H1 (cell line): ENCODE measurements around the gene C11orf42. TPM values are rescaled to one million over a fixed set of nuclear protein-coding genes. Genes with fewer than 3 reads are reported as not detected.
A peak's percentile ranks its signal among the peaks of the same experiment; 100 is the strongest.

Source experiments
- CTCF ChIA-PET: fragments of 300-600 bp; sonication (Branson Sonifier 250); formaldehyde crosslinking; loops from one replicate; lab custom pipeline; 2021; ENCODE audit not compliant: partially characterized antibody; lab: Charles Lee
- POLR2A ChIA-PET: fragments of 300-600 bp; sonication (Branson Sonifier 250); formaldehyde crosslinking; loops from one replicate; lab custom pipeline; 2021; ENCODE audit warnings: inconsistent platforms; ENCODE audit not compliant: partially characterized antibody; lab: Charles Lee
- DNase-seq, 2 experiments: peaks; one replicate each; pipeline versions ENCODE4 v3.0.0 to v3.0.0-alpha.2; 2010 to 2022; ENCODE audit warnings: low spot score in 2 of 2, low read depth in 1 of 2, mixed read lengths in 1 of 2
- FAIRE-seq: peaks from 2 replicates; lab custom pipeline; 2011; peaks lifted over from hg19 to GRCh38; lab: Jason Lieb, UNC
- H2AFZ ChIP-seq: 2 replicates; pipeline ENCODE4 v1.8.1; 2012; ENCODE audit warnings: low read length, inconsistent platforms
- H2AK5ac ChIP-seq: 2 replicates; pipeline ENCODE4 v1.6.1; 2013; ENCODE audit warnings: low read depth, low read length
- H2BK120ac ChIP-seq: replicated peaks from 2 replicates; pipeline ENCODE3; 2013; ENCODE audit warnings: low read depth, low read length, inconsistent platforms
- H2BK12ac ChIP-seq: 2 replicates; pipeline ENCODE4 v1.6.1; 2013; ENCODE audit warnings: low read depth, low read length
- H2BK15ac ChIP-seq: 2 replicates; pipeline ENCODE4 v1.6.1; 2013; ENCODE audit warnings: low read length
- H2BK20ac ChIP-seq: 2 replicates; pipeline ENCODE4 v1.6.1; 2013; ENCODE audit warnings: low read length
- H2BK5ac ChIP-seq: 2 replicates; pipeline ENCODE4 v1.6.1; 2013; ENCODE audit warnings: low read depth, low read length
- H3K14ac ChIP-seq: 2 replicates; pipeline ENCODE4 v1.6.1; 2013; ENCODE audit warnings: inconsistent platforms; ENCODE audit not compliant: insufficient read length
- H3K18ac ChIP-seq: 2 replicates; pipeline ENCODE4 v1.6.1; 2013; ENCODE audit warnings: low read length; ENCODE audit errors: extremely low read depth
- H3K23ac ChIP-seq: 2 replicates; pipeline ENCODE4 v1.6.1; 2013; ENCODE audit warnings: inconsistent platforms; ENCODE audit not compliant: insufficient read length
- H3K23me2 ChIP-seq: 2 replicates; pipeline ENCODE4 v1.6.1; 2013; ENCODE audit warnings: low read depth, low read length
- H3K27ac ChIP-seq: 2 replicates; pipeline ENCODE4 v1.6.1; 2011; ENCODE audit warnings: low read depth, low read length, inconsistent platforms
- H3K27me3 ChIP-seq, 4 experiments: replicated peaks in 1 of 4; 1 replicate in 1 of 4; 2 replicates in 3 of 4; pipeline versions ENCODE4 v1.6.1 to v1.8.1; 2011 to 2013; ENCODE audit warnings: low read length in 3 of 4, mild to moderate bottlenecking in 3 of 4, inconsistent platforms in 2 of 4, mixed read lengths in 2 of 4, moderate library complexity in 1 of 4; ENCODE audit not compliant: control insufficient read depth in 3 of 4, insufficient read depth in 3 of 4; ENCODE audit errors: extremely low read depth in 1 of 4
- H3K36me3 ChIP-seq, 4 experiments: 2 replicates each; pipeline versions ENCODE4 v1.6.1 to v1.8.1; 2011 to 2013; ENCODE audit warnings: mild to moderate bottlenecking in 4 of 4, low read length in 3 of 4, moderate library complexity in 2 of 4, control low read depth in 1 of 4, inconsistent platforms in 1 of 4; ENCODE audit not compliant: insufficient read depth in 4 of 4, control insufficient read depth in 2 of 4
- H3K4ac ChIP-seq: replicated peaks from 2 replicates; pipeline ENCODE3; 2013; ENCODE audit warnings: low read length, low read depth, mixed read lengths, inconsistent platforms; ENCODE audit not compliant: insufficient read length
- H3K4me1 ChIP-seq, 4 experiments: replicated peaks in 1 of 4; 1 replicate in 1 of 4; 2 replicates in 3 of 4; pipeline versions ENCODE4 v1.6.1 to v1.8.1; 2011 to 2013; ENCODE audit warnings: low read length in 3 of 4, inconsistent platforms in 2 of 4, mixed read lengths in 1 of 4; ENCODE audit not compliant: insufficient read depth in 4 of 4, control insufficient read depth in 3 of 4
- H3K4me2 ChIP-seq, 2 experiments: 2 replicates each; pipeline versions ENCODE4 v1.6.1 to v1.8.1; 2011 to 2013; ENCODE audit warnings: low read depth in 2 of 2, low read length in 2 of 2, control low read depth in 1 of 2, inconsistent platforms in 1 of 2, mild to moderate bottlenecking in 1 of 2; ENCODE audit not compliant: insufficient read depth in 1 of 2
- H3K4me3 ChIP-seq, 4 experiments: fragments of 200-600, 300-600 bp in 1 of 4; sonication (generic), shearing (Covaris generic), sonication (Bioruptor Twin) in 1 of 4; 2 replicates each; pipeline versions ENCODE4 v1.5.1 to v1.8.1; 2011 to 2016; ENCODE audit warnings: low read length in 4 of 4, low read depth in 3 of 4, control low read depth in 2 of 4, inconsistent platforms in 2 of 4, mild to moderate bottlenecking in 2 of 4, mixed read lengths in 1 of 4, moderate library complexity in 1 of 4; ENCODE audit not compliant: insufficient read depth in 2 of 4; ENCODE audit errors: extremely low read depth in 1 of 4
- H3K56ac ChIP-seq: replicated peaks from 2 replicates; pipeline ENCODE3; 2013; ENCODE audit warnings: low read depth, mild to moderate bottlenecking, mixed read lengths, low read length, inconsistent platforms; ENCODE audit not compliant: insufficient read length
- H3K79me1 ChIP-seq: 2 replicates; pipeline ENCODE4 v1.6.1; 2013; ENCODE audit warnings: low read depth, low read length, control low read depth
- H3K79me2 ChIP-seq, 2 experiments: 2 replicates each; pipeline versions ENCODE4 v1.6.1 to v1.8.1; 2012 to 2013; ENCODE audit warnings: low read length in 2 of 2, mild to moderate bottlenecking in 2 of 2, inconsistent platforms in 1 of 2; ENCODE audit not compliant: insufficient read depth in 2 of 2, control insufficient read depth in 1 of 2
- H3K9ac ChIP-seq, 4 experiments: replicated peaks in 1 of 4; 1 replicate in 1 of 4; 2 replicates in 3 of 4; pipeline versions ENCODE4 v1.6.1 to v1.8.1; 2011 to 2013; ENCODE audit warnings: low read depth in 3 of 4, low read length in 3 of 4, control low read depth in 2 of 4, mild to moderate bottlenecking in 2 of 4, moderate library complexity in 2 of 4, inconsistent platforms in 1 of 4; ENCODE audit errors: extremely low read depth in 1 of 4
- H3K9me3 ChIP-seq, 2 experiments: 2 replicates each; pipeline versions ENCODE4 v1.6.1 to v1.8.1; 2012 to 2013; ENCODE audit warnings: mild to moderate bottlenecking in 2 of 2, moderate library complexity in 2 of 2, control low read depth in 1 of 2, inconsistent platforms in 1 of 2, low read depth in 1 of 2, low read length in 1 of 2, mixed read lengths in 1 of 2; ENCODE audit not compliant: insufficient read depth in 2 of 2
- H4K20me1 ChIP-seq, 2 experiments: replicated peaks in 1 of 2; 2 replicates each; pipeline versions ENCODE3 to v1.8.1; 2011 to 2013; ENCODE audit warnings: inconsistent platforms in 2 of 2, low read length in 2 of 2, mild to moderate bottlenecking in 1 of 2; ENCODE audit not compliant: insufficient read depth in 2 of 2, control insufficient read depth in 1 of 2
- H4K5ac ChIP-seq: 2 replicates; pipeline ENCODE4 v1.6.1; 2013; ENCODE audit warnings: low read length, low read depth, mixed read lengths, inconsistent platforms; ENCODE audit not compliant: insufficient read length
- H4K8ac ChIP-seq: 2 replicates; pipeline ENCODE4 v1.8.0; 2013; ENCODE audit warnings: mild to moderate bottlenecking, moderate library complexity, low read length, inconsistent platforms; ENCODE audit not compliant: insufficient read depth; ENCODE audit errors: extremely low read depth
- H4K91ac ChIP-seq: replicated peaks from 2 replicates; pipeline ENCODE3; 2013; ENCODE audit warnings: low read length, mixed read lengths, inconsistent platforms; ENCODE audit not compliant: insufficient read length
- NRF1 ChIP-seq: IDR thresholded peaks from 2 replicates; pipeline ENCODE4 v1.6.1; 2011; ENCODE audit warnings: mild to moderate bottlenecking, low read depth, low read length, improper control_type of control experiment
- PHF8 ChIP-seq: fragments of 200-600 bp; sonication (generic); conservative IDR thresholded peaks from 2 replicates; pipeline ENCODE4 v1.7.1; 2012; ENCODE audit warnings: low read depth, mild to moderate bottlenecking, inconsistent platforms, low read length, moderate library complexity
- SP1 ChIP-seq: IDR thresholded peaks from 2 replicates; pipeline ENCODE4 v1.6.1; 2011; ENCODE audit warnings: low read depth, low read length
- WGBS, 2 experiments: shearing (Covaris generic) in 1 of 2; methylation state at CpG; one replicate each; pipeline versions ENCODE4 v1.1.6 to v1.1.7; 2013 to 2015; ENCODE audit warnings: low lambda C conversion rate in 2 of 2, mixed read lengths in 2 of 2, inconsistent platforms in 1 of 2, low coverage in 1 of 2, missing lambda C conversion rate in 1 of 2; ENCODE audit not compliant: insufficient replicate concordance in 2 of 2, insufficient coverage in 1 of 2, insufficient read length in 1 of 2; ENCODE audit errors: extremely low coverage in 1 of 2, missing lambda C conversion rate in 1 of 2; 5-methylcytosine and 5-hydroxymethylcytosine counted together
- polyA plus RNA-seq, 7 experiments: library from polyadenylated mRNA; depleted of rRNA in 3 of 7; stranded (reverse) in 5 of 7; unstranded in 2 of 7; fragments of >200 nt in 5 of 7; fragments of 200-250 nt in 2 of 7; gene quantifications; 1 replicate in 5 of 7; 2 replicates in 1 of 7; 4 replicates in 1 of 7; pipeline versions ENCODE4 v1.2.1 to v1.2.3, GENCODE V29; 2011 to 2013; ENCODE audit warnings: missing spikeins in 2 of 7, mixed read lengths in 2 of 7
- total RNA-seq: library from RNA; stranded (reverse); fragmentation: NEBNext Ultra II Directional; extraction: Animal tissue kit (Norgen Biotek cat#: 25700); gene quantifications from 2 replicates; pipeline ENCODE4 v1.2.1, GENCODE V29; 2021
- TF ChIP-seq, protein P1 (sequence below): IDR thresholded peaks from 2 replicates; pipeline ENCODE4 v1.6.1; 2011; ENCODE audit warnings: low read depth, mild to moderate bottlenecking, low read length; ENCODE audit not compliant: insufficient read depth
- TF ChIP-seq, protein P2 (sequence below): IDR thresholded peaks from 2 replicates; pipeline ENCODE4 v1.6.1; 2012; ENCODE audit warnings: inconsistent platforms

Gene C11orf42
- total and polyA plus RNA-seq, 2 of the 8 experiments (the other 6 are each of a cell fraction or from before 2014, with no cell fraction given), result not detected

DNA sequence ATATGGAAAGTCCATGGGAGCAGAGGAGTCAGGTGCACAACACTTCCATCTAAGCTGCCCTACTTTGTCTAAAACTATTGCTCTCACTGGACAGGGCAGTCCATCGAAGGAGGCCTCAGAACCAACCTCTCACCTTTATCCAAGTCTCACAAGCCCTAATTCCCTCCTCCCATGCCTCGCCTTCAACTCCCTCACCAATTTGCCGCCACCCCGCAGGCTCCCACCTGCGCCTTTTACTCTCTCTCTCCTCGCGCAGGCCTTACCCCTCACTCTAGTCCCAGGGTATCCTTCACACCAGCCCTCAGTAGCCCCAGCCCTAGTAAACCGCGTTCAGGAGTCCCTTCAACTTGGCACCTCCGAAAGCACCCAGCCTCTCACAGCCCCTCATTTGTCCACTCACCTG lies 28.6 kb downstream of the C11orf42 start:
- peak overlapping the region; percentile 90; the same call in 1 of the 2 replicates for H2AFZ ChIP-seq
- H3K4ac ChIP-seq, result no peak overlapping the region
- peaks cover 3 to 47% of the 10 kb centered on the region in 2 experiments; a peak in 3 of 4 replicates for H3K79me2 ChIP-seq
- H3K27me3 ChIP-seq, result 0 out of 7 replicates have a peak, but pooled peaks cover 0 to 2% (median 0%) of the 10 kb centered on the region in 4 experiments
- no peak overlapping the region for H2AK5ac ChIP-seq
- peak overlapping the region; percentile 88 to 98 (median 94) for H3K4me3 ChIP-seq
- TF ChIP-seq NRF1 (no peak), PHF8 (no peak), SP1 (no peak)
- TF ChIP-seq, protein P1, sequence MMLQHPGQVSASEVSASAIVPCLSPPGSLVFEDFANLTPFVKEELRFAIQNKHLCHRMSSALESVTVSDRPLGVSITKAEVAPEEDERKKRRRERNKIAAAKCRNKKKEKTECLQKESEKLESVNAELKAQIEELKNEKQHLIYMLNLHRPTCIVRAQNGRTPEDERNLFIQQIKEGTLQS, result no peak
- TF ChIP-seq, protein P2, sequence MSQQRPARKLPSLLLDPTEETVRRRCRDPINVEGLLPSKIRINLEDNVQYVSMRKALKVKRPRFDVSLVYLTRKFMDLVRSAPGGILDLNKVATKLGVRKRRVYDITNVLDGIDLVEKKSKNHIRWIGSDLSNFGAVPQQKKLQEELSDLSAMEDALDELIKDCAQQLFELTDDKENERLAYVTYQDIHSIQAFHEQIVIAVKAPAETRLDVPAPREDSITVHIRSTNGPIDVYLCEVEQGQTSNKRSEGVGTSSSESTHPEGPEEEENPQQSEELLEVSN, result peak; percentile 63
- H2BK15ac ChIP-seq, result no peak overlapping the region
- FAIRE-seq (no peak), DNase-seq (no peak)
- H2BK12ac ChIP-seq, result no peak overlapping the region
- ChIA-PET CTCF (interaction anchor here (0.9 to 7.1 kb wide), 8 partner anchors 17 to 242 kb away, joined by 3 to 51 read pairs (median 4); partner anchors contain the start of gene CCKBR), POLR2A (interaction anchor here (0.6 to 1.3 kb wide), 5 partner anchors 8 to 765 kb away, joined by 3 to 4 read pairs (median 3); partner anchors contain the start of gene CAVIN3)
- H3K14ac ChIP-seq, result no peak overlapping the region
- no peaks in the 10 kb centered on the region for H3K9me3 ChIP-seq
- peaks cover 2% of the 10 kb centered on the region; the same call in 1 of the 2 replicates for H3K79me1 ChIP-seq
- peaks cover 0 to 5% (median 2%) of the 10 kb centered on the region in 4 experiments; a peak in 2 of 7 replicates for H3K4me1 ChIP-seq
- H2BK120ac ChIP-seq, result no peak overlapping the region
- H2BK20ac ChIP-seq, result no peak overlapping the region
- H4K5ac ChIP-seq, result no peak overlapping the region
- peak overlapping the region; percentile 88; the same call in 1 of the 2 replicates for H4K8ac ChIP-seq
- H3K23me2 ChIP-seq, result peaks cover 9% of the 10 kb centered on the region
- WGBS, 2 experiments, result 3% methylated on average over 10 of the region's 10 CpGs; no CpG with 5 or more reads in 1 of the 2 experiments
- H3K56ac ChIP-seq, result peak overlapping the region; percentile 74
- H3K23ac ChIP-seq, result no peak overlapping the region
- H3K36me3 ChIP-seq, result no peaks in the 10 kb centered on the region
- peaks cover 2 to 5% of the 10 kb centered on the region in 2 experiments for H4K20me1 ChIP-seq
- H4K91ac ChIP-seq, result no peak overlapping the region
- H3K27ac ChIP-seq, result peak overlapping the region; percentile 61
- H3K18ac ChIP-seq, result no peak overlapping the region
- H3K4me2 ChIP-seq, result peak overlapping the region; percentile 81 to 94
- peak overlapping the region; percentile 64 to 87 (median 86) for H3K9ac ChIP-seq
- no peak overlapping the region for H2BK5ac ChIP-seq
